ENCODE data around the gene ATP5F1B. TPM values are rescaled to one million over a fixed set of nuclear protein-coding genes. Genes with fewer than 3 reads are reported as not detected.

ATP5F1B gene
- total and polyA plus RNA-seq, 2 of the 13 experiments (the other 11 are each of a cell fraction or from before 2014, with no cell fraction given) = 1,051 to 1,180 TPM

DNA sequence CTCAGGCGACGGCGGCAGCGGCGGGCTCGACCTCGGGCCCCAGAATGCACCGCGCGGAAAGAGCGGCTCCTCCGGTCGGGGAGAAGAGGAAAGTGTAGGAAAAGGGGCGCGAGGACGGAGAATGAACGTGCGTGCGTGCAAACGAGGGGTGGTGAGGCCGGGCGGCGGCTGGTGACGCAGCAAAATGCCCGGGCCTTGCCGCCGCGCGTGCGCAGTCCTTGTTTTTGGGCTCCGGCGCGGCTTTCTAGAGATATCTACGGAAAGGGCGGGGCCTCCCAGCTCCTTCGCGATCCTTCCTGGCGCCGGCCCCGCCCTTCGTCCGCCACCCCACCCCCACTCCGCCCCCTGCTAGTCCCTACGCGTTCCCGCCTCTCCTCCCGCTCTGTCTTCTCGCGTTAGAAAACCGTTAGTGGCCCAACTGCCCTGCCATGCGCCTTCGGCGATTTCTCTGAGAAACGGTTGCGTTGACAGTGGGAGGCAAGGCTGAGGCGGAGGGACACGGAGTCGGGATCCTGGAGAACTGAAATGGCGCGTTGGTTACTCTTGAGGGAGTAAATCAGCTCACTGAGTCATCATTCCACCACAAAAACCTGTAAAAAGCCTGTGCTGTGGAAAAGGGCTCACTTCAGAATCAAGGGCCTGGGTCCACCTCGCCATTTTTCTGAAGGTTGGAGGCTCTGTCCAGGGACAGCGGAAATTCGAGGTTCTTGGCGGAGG, 42.5 kb upstream of the ATP5F1B start, which contains the start of gene PTGES3 (continued):
- no peak for TF ChIP-seq ZNF407 (CRISPR knock-in tag; IDR thresholded peaks at IDR 0.05; ENCODE audit: not compliant biosample characterization)
- no peak for TF ChIP-seq ATF7 (IDR thresholded peaks at IDR 0.05)
- peak; percentile 40; the same call in 1 of the 2 replicates for TF ChIP-seq ATF7 (CRISPR knock-in tag; IDR thresholded peaks at IDR 0.05)
- TF ChIP-seq PAWR (CRISPR knock-in tag; IDR thresholded peaks at IDR 0.05; ENCODE audit: borderline replicate concordance) = no peak
- TF ChIP-seq HMGA1 (CRISPR knock-in tag; conservative IDR thresholded peaks at IDR 0.05) = no peak
- no peak; the same call in 1 of the 2 replicates for TF ChIP-seq ZNF609 (CRISPR knock-in tag; IDR thresholded peaks at IDR 0.05; ENCODE audit: borderline replicate concordance)
- TF ChIP-seq MIER2 (CRISPR knock-in tag; IDR thresholded peaks at IDR 0.05) = no peak
- no peak for TF ChIP-seq ZKSCAN5 (CRISPR knock-in tag; IDR thresholded peaks at IDR 0.05)
- TF ChIP-seq ZBTB8A (CRISPR knock-in tag; IDR thresholded peaks at IDR 0.05; ENCODE audit: borderline replicate concordance, low read depth) = no peak
- TF ChIP-seq MAFK (conservative IDR thresholded peaks at IDR 0.05 in 1 of 2, IDR thresholded peaks at IDR 0.05 in 1 of 2; ENCODE audit: low read length in 2 of 2) = peak; percentile 51 to 78

All from HepG2 (cell line).